ENCODE data around the gene TTLL9. TPM values are rescaled to one million over a fixed set of nuclear protein-coding genes. Genes with fewer than 3 reads are reported as not detected.

Gene TTLL9
- polyA plus RNA-seq, 1 experiment: 0.11 TPM

DNA sequence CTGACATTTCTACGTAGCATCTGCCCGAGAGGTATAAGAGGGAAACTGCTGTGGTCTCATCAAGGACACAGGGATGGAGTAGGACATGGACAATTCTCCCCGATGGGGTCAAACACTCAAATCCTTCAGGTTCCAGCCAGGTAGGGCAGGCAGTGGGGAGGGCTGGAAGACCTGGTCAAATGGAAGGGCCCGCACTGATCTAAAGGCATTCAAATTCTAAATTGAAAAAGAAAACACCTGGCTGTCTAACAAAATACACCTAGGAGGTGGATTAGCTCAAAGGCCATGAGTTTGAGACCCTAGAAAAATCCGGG, 8.3 kb upstream of the TTLL9 start:
- TF ChIP-seq, protein P1, sequence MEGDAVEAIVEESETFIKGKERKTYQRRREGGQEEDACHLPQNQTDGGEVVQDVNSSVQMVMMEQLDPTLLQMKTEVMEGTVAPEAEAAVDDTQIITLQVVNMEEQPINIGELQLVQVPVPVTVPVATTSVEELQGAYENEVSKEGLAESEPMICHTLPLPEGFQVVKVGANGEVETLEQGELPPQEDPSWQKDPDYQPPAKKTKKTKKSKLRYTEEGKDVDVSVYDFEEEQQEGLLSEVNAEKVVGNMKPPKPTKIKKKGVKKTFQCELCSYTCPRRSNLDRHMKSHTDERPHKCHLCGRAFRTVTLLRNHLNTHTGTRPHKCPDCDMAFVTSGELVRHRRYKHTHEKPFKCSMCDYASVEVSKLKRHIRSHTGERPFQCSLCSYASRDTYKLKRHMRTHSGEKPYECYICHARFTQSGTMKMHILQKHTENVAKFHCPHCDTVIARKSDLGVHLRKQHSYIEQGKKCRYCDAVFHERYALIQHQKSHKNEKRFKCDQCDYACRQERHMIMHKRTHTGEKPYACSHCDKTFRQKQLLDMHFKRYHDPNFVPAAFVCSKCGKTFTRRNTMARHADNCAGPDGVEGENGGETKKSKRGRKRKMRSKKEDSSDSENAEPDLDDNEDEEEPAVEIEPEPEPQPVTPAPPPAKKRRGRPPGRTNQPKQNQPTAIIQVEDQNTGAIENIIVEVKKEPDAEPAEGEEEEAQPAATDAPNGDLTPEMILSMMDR (IDR thresholded peaks at IDR 0.05; ENCODE audit: insufficient read depth, low read depth, low read length): no peak
- Histone ChIP-seq H3K4me3 (ENCODE audit: low read depth, low read length) (no peak overlapping the region), H3K27me3 (ENCODE audit: control insufficient read depth, insufficient read depth, low read length) (peaks cover 42% of the 10 kb centered on the region), H3K36me3 (ENCODE audit: control insufficient read depth, insufficient read depth, low read length) (no peaks in the 10 kb centered on the region)
- POLR2A ChIA-PET: no interaction called here
- CTCF ChIA-PET: interaction anchor here (1.3 to 5.2 kb wide), 3 partner anchors 10 to 169 kb away, joined by 6 to 54 read pairs (median 11); no protein-coding TSS in a partner anchor
- DNase-seq (ENCODE audit: low read depth): no peak

DNA sequence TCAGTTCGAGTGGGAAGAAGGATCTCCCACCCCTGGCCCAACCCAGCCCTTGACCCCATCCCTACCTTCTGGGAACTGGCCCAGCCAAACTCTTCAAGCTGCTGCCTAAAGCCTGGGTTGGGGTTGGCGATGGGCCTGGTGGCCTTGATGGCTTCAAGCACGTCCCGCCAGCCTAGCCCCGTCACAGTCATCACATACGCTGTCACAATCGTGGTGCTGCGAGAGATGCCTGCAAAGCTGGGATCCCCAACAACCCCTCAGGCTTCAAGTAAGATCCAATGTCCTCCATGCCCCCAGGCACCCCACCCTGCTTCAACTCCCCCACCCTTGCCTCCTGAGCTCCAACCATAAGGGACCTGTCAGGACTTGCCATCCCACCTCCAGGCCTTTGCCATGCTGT, 7.9 kb upstream of the TTLL9 start:
- Histone ChIP-seq H3K36me3 (ENCODE audit: control insufficient read depth, insufficient read depth, low read length) (no peaks in the 10 kb centered on the region), H3K27me3 (ENCODE audit: control insufficient read depth, insufficient read depth, low read length) (peaks cover 40% of the 10 kb centered on the region), H3K4me3 (ENCODE audit: low read depth, low read length) (no peak overlapping the region)
- CTCF ChIA-PET: interaction anchor here (1.1 to 5.2 kb wide), 4 partner anchors 10 to 229 kb away, joined by 3 to 54 read pairs (median 8); no protein-coding TSS in a partner anchor
- POLR2A ChIA-PET: no interaction called here
- no peak for DNase-seq (ENCODE audit: low read depth)
- TF ChIP-seq, protein P1 (IDR thresholded peaks at IDR 0.05; ENCODE audit: insufficient read depth, low read depth, low read length): no peak

DNA sequence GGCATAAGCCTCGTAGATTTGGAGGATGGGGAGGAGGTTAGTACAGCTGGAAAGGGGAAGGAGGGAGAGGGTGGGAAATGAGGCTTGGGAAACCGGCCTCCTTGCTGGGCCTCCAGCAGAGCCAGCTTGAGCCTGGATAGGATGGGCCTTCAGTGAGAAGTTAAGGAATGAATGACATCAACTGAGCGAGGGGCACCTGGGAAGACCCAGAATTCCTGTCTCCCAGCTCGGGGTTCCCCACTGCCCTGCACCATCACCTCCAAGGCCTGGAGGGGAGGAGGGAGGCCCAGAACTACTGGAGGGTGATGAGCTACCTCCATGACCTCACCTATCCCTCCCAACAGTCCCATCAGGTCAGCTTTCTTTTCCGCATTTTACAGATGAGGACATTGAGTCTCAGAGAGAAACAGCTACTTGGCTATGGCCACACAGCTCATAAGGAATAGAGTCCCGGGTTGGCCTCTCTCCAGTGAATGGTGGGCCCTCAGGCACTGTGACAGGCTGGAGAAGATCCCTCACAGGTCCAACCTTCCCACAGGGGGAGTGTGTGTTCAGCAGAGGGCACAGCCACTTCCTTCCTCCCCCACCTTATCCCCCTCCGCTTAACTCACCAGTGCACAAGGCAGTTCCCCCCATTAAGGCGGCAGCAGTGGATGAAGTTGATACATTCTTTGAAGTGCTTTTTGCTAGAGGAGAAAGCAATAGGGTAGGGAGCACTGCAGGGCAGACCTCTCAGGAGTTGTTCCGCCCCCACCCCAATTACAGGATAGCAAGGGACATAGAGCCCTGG, 6.9 kb upstream of the TTLL9 start:
- Histone ChIP-seq H3K36me3 (ENCODE audit: control insufficient read depth, insufficient read depth, low read length) (no peaks in the 10 kb centered on the region), H3K27me3 (ENCODE audit: control insufficient read depth, insufficient read depth, low read length) (peaks cover 35% of the 10 kb centered on the region), H3K4me3 (ENCODE audit: low read depth, low read length) (no peak overlapping the region)
- ChIA-PET CTCF (interaction anchor here (1.1 to 5.2 kb wide), 3 partner anchors 11 to 228 kb away, joined by 3 to 54 read pairs (median 11); no protein-coding TSS in a partner anchor), POLR2A (no interaction called here)
- TF ChIP-seq, protein P1 (IDR thresholded peaks at IDR 0.05; ENCODE audit: insufficient read depth, low read depth, low read length): no peak
- no peak for DNase-seq (ENCODE audit: low read depth)

DNA sequence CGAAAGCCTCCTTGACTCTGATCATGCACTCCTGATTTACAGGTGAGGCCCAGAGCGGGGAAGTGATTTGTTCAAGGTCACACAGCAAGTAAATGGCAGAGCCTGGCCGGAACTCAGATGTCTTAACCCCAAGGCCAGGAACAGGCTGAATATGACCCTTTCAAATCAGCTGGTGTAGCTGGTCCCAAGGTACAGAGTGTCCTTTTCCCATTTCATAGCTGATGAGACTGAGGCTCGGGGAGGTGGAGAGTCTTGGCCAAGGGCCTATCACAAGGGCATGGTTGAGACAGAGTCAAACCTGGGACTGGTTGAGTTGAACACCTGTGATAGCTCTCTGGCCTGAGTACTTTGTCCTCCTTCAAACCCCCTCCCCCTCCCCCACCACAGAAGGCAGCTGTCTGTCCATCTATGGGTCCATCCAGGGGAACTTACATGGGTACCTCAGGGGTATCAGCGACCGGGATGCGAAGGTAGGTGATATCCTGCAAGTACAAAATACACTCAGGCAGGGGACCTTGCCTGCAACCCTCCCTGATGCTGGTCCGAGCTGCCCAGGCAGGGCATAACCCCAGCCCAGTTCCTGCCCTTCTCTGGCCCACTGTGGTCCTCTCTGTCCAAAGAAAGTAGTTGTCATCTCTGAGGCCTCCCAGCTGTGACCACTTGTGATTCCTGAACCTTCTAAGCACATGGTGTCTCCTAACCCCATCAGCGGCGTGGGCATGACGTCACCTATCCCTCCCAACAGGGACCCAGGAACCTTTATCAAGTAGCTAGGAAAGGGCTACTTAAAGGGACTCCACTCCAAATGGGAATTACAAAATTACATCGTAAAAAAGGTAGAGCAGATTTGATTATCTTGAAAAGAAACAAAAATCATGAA, 5.7 kb upstream of the TTLL9 start:
- H3K27me3 ChIP-seq (ENCODE audit: control insufficient read depth, insufficient read depth, low read length): peaks cover 39% of the 10 kb centered on the region
- no peak for DNase-seq (ENCODE audit: low read depth)
- H3K4me3 ChIP-seq (ENCODE audit: low read depth, low read length): no peak overlapping the region
- TF ChIP-seq, protein P1 (IDR thresholded peaks at IDR 0.05; ENCODE audit: insufficient read depth, low read depth, low read length): no peak
- ChIA-PET POLR2A (no interaction called here), CTCF (interaction anchor here (1.0 to 5.2 kb wide), 2 partner anchors 12 to 17 kb away, joined by 3 to 54 read pairs; no protein-coding TSS in a partner anchor)
- H3K36me3 ChIP-seq (ENCODE audit: control insufficient read depth, insufficient read depth, low read length): no peaks in the 10 kb centered on the region

DNA sequence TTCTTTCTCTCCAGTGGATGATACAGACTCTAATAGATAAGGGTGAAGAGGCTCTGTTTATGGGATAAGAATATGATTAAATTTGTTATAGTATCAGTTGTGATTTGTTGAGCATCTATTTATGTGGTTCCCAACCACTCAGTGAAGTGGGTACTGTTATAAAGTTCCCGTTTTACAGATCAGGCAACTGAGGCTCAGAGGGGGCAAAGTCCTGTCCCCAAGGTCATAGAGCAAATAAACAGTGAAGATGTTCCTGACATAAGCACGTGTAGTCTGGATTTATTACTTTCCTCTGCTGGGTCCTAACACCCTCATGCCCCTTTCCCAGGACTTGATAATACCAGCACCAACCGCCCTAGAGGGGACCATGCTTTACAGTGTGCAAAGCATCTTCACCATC, 4.2 kb upstream of the TTLL9 start:
- no peak overlapping the region for H3K4me3 ChIP-seq (ENCODE audit: low read depth, low read length)
- ChIA-PET CTCF (no interaction called here), POLR2A (no interaction called here)
- no peaks in the 10 kb centered on the region for H3K36me3 ChIP-seq (ENCODE audit: control insufficient read depth, insufficient read depth, low read length)
- H3K27me3 ChIP-seq (ENCODE audit: control insufficient read depth, insufficient read depth, low read length): peaks cover 35% of the 10 kb centered on the region
- DNase-seq (ENCODE audit: low read depth): no peak
- TF ChIP-seq, protein P1 (IDR thresholded peaks at IDR 0.05; ENCODE audit: insufficient read depth, low read depth, low read length): no peak

Measured in BJ (cell line).